Glutamatergic neuron (in vitro differentiated cells): ENCODE measurements around the gene MS4A15. TPM values are rescaled to one million over a fixed set of nuclear protein-coding genes. Genes with fewer than 3 reads are reported as not detected.

Experiments used
- DNase-seq: peaks from one replicate; pipeline ENCODE4 v3.0.0; 2022
- H3K27ac Mint-ChIP-seq: one replicate; pipeline ENCODE4 v1.8.0; 2020; ENCODE audit warnings: mild to moderate bottlenecking, mixed read lengths, inconsistent platforms; ENCODE audit not compliant: unreplicated experiment
- H3K27me3 Mint-ChIP-seq: one replicate; pipeline ENCODE4 v1.8.0; 2020; ENCODE audit warnings: mild to moderate bottlenecking, moderate library complexity, mixed read lengths, inconsistent platforms; ENCODE audit not compliant: unreplicated experiment
- H3K36me3 Mint-ChIP-seq: one replicate; pipeline ENCODE4 v1.8.0; 2020; ENCODE audit warnings: mild to moderate bottlenecking, mixed read lengths, inconsistent platforms; ENCODE audit not compliant: unreplicated experiment
- H3K4me1 Mint-ChIP-seq: one replicate; pipeline ENCODE4 v1.8.0; 2020; ENCODE audit warnings: mild to moderate bottlenecking, low read depth, mixed read lengths, inconsistent platforms; ENCODE audit not compliant: unreplicated experiment
- H3K4me3 Mint-ChIP-seq: one replicate; pipeline ENCODE4 v1.8.0; 2020; ENCODE audit warnings: mild to moderate bottlenecking, mixed read lengths, inconsistent platforms; ENCODE audit not compliant: unreplicated experiment
- H3K9me3 Mint-ChIP-seq: one replicate; pipeline ENCODE4 v1.8.0; 2020; ENCODE audit warnings: mild to moderate bottlenecking, moderate library complexity, mixed read lengths, inconsistent platforms; ENCODE audit not compliant: unreplicated experiment
- CTCF ChIP-seq: fragments of 200-600 bp; sonication (generic); IDR thresholded peaks from one replicate; pipeline ENCODE4 v1.5.0; 2021; ENCODE audit not compliant: partially characterized antibody, unreplicated experiment
- total RNA-seq: library from RNA; stranded (reverse); fragmentation: NEBNext Ultra II Directional; extraction: Animal tissue kit (Norgen Biotek cat#: 25700); gene quantifications from one replicate; pipeline ENCODE4 v1.2.1, GENCODE V29; 2021; ENCODE audit not compliant: unreplicated experiment

The MS4A15 gene
- total RNA-seq, 1 donor from 2014 or later, result not detected

GRCh38 chr11:60783911-60784310, 27.2 kb downstream of the MS4A15 start:
- DNase-seq, result no peak
- Mint-ChIP-seq H3K27ac (no peak overlapping the region), H3K4me1 (peaks cover 6% of the 10 kb centered on the region), H3K36me3 (no peaks in the 10 kb centered on the region), H3K27me3 (peaks cover under 1% of the 10 kb centered on the region), H3K4me3 (no peak overlapping the region), H3K9me3 (peaks cover under 1% of the 10 kb centered on the region)
- no peak for TF ChIP-seq CTCF

GRCh38 chr11:60785136-60785535, 28.5 kb downstream of the MS4A15 start, which contains the start of gene MS4A10:
MS4A10 (plus strand) TSS chr11:60785333; CDS start chr11:60790336, 5,003 bp downstream.
- TF ChIP-seq CTCF, result no peak
- Mint-ChIP-seq H3K36me3 (no peaks in the 10 kb centered on the region), H3K9me3 (peaks cover 10% of the 10 kb centered on the region), H3K4me3 (peak within 1 kb of the TSS; percentile 13), H3K27me3 (peaks cover 6% of the 10 kb centered on the region), H3K27ac (no peak within 1 kb of the TSS), H3K4me1 (peaks cover 6% of the 10 kb centered on the region)
- no peak for DNase-seq

GRCh38 chr11:60785806-60786361, 29.2 kb downstream of the MS4A15 start:
- peaks cover 6% of the 10 kb centered on the region for H3K27me3 Mint-ChIP-seq
- no peak for DNase-seq
- peaks cover 10% of the 10 kb centered on the region for H3K9me3 Mint-ChIP-seq
- no peak overlapping the region for H3K27ac Mint-ChIP-seq
- H3K4me1 Mint-ChIP-seq, result peaks cover 6% of the 10 kb centered on the region
- no peak for TF ChIP-seq CTCF
- peak overlapping the region; percentile 13 for H3K4me3 Mint-ChIP-seq
- no peaks in the 10 kb centered on the region for H3K36me3 Mint-ChIP-seq

GRCh38 chr11:60786811-60787567, 30.3 kb downstream of the MS4A15 start:
- TF ChIP-seq CTCF, result no peak
- H3K27me3 Mint-ChIP-seq, result peaks cover 6% of the 10 kb centered on the region
- H3K4me3 Mint-ChIP-seq, result no peak overlapping the region
- H3K27ac Mint-ChIP-seq, result no peak overlapping the region
- DNase-seq, result no peak
- peaks cover 6% of the 10 kb centered on the region for H3K4me1 Mint-ChIP-seq
- H3K36me3 Mint-ChIP-seq, result peaks cover under 1% of the 10 kb centered on the region
- peaks cover 10% of the 10 kb centered on the region for H3K9me3 Mint-ChIP-seq
